ENCODE results near the gene DNM2.

Gene DNM2

GRCh38 chr19:10725415-10725814 is 7.5 kb downstream of the DNM2 start:
- no peaks in the 10 kb centered on the region for H3K27me3 ChIP-seq (ENCODE audit: control insufficient read depth, insufficient read depth, low read length)
- no peak for DNase-seq (ENCODE audit: low read depth, low spot score)
- no peaks in the 10 kb centered on the region for H3K9me3 ChIP-seq (ENCODE audit: control insufficient read depth, insufficient read depth, low read length)
- no peak overlapping the region for H3K27ac ChIP-seq (ENCODE audit: low read length)
- WGBS (ENCODE audit: insufficient coverage, insufficient read length): no CpG with 5 or more reads among the region's 4 CpGs
- no peak overlapping the region for H3K4me3 ChIP-seq (ENCODE audit: low read length)
- H3K36me3 ChIP-seq (ENCODE audit: control insufficient read depth, insufficient read depth, low read length): no peaks in the 10 kb centered on the region
- H3K4me1 ChIP-seq (ENCODE audit: control insufficient read depth, insufficient read depth, low read length): no peaks in the 10 kb centered on the region

GRCh38 chr19:10726268-10726667 is 8.4 kb downstream of the DNM2 start:
- no peak overlapping the region for H3K27ac ChIP-seq (ENCODE audit: low read length)
- no peaks in the 10 kb centered on the region for H3K36me3 ChIP-seq (ENCODE audit: control insufficient read depth, insufficient read depth, low read length)
- no peaks in the 10 kb centered on the region for H3K9me3 ChIP-seq (ENCODE audit: control insufficient read depth, insufficient read depth, low read length)
- DNase-seq (ENCODE audit: low read depth, low spot score): no peak
- no peak overlapping the region for H3K4me3 ChIP-seq (ENCODE audit: low read length)
- no peaks in the 10 kb centered on the region for H3K27me3 ChIP-seq (ENCODE audit: control insufficient read depth, insufficient read depth, low read length)
- no CpG with 5 or more reads among the region's 10 CpGs for WGBS (ENCODE audit: insufficient coverage, insufficient read length)
- no peaks in the 10 kb centered on the region for H3K4me1 ChIP-seq (ENCODE audit: control insufficient read depth, insufficient read depth, low read length)

- Histone ChIP-seq H3K9me3 (ENCODE audit: control insufficient read depth, insufficient read depth, low read length) (no peaks in the 10 kb centered on the region), H3K4me3 (ENCODE audit: low read length) (no peak overlapping the region), H3K27me3 (ENCODE audit: control insufficient read depth, insufficient read depth, low read length) (no peaks in the 10 kb centered on the region), H3K36me3 (ENCODE audit: control insufficient read depth, insufficient read depth, low read length) (no peaks in the 10 kb centered on the region), H3K27ac (ENCODE audit: low read length) (no peak overlapping the region), H3K4me1 (ENCODE audit: control insufficient read depth, insufficient read depth, low read length) (no peaks in the 10 kb centered on the region)
- no peak for DNase-seq (ENCODE audit: low read depth, low spot score)
- no CpG with 5 or more reads among the region's 14 CpGs for WGBS (ENCODE audit: insufficient coverage, insufficient read length)
Observed at GRCh38 chr19:10727685-10728201, 9.9 kb downstream of the DNM2 start.

- no peak for DNase-seq (ENCODE audit: low read depth, low spot score)
- H3K9me3 ChIP-seq (ENCODE audit: control insufficient read depth, insufficient read depth, low read length): no peaks in the 10 kb centered on the region
- H3K4me3 ChIP-seq (ENCODE audit: low read length): no peak overlapping the region
- no peaks in the 10 kb centered on the region for H3K36me3 ChIP-seq (ENCODE audit: control insufficient read depth, insufficient read depth, low read length)
- no peaks in the 10 kb centered on the region for H3K4me1 ChIP-seq (ENCODE audit: control insufficient read depth, insufficient read depth, low read length)
- H3K27me3 ChIP-seq (ENCODE audit: control insufficient read depth, insufficient read depth, low read length): no peaks in the 10 kb centered on the region
- no peak overlapping the region for H3K27ac ChIP-seq (ENCODE audit: low read length)
- no CpG with 5 or more reads among the region's 14 CpGs for WGBS (ENCODE audit: insufficient coverage, insufficient read length)
Observed at GRCh38 chr19:10729411-10729810, 11.5 kb downstream of the DNM2 start.

GRCh38 chr19:10730932-10731331 is 13.1 kb downstream of the DNM2 start:
- H3K9me3 ChIP-seq (ENCODE audit: control insufficient read depth, insufficient read depth, low read length): no peaks in the 10 kb centered on the region
- H3K27me3 ChIP-seq (ENCODE audit: control insufficient read depth, insufficient read depth, low read length): no peaks in the 10 kb centered on the region
- no peak overlapping the region for H3K27ac ChIP-seq (ENCODE audit: low read length)
- no peak overlapping the region for H3K4me3 ChIP-seq (ENCODE audit: low read length)
- H3K36me3 ChIP-seq (ENCODE audit: control insufficient read depth, insufficient read depth, low read length): no peaks in the 10 kb centered on the region
- DNase-seq (ENCODE audit: low read depth, low spot score): no peak
- WGBS (ENCODE audit: insufficient coverage, insufficient read length): no CpG with 5 or more reads among the region's 12 CpGs
- no peaks in the 10 kb centered on the region for H3K4me1 ChIP-seq (ENCODE audit: control insufficient read depth, insufficient read depth, low read length)

GRCh38 chr19:10735741-10736140 is 17.9 kb downstream of the DNM2 start:
- no peak for DNase-seq (ENCODE audit: low read depth, low spot score)
- Histone ChIP-seq H3K36me3 (ENCODE audit: control insufficient read depth, insufficient read depth, low read length) (no peaks in the 10 kb centered on the region), H3K9me3 (ENCODE audit: control insufficient read depth, insufficient read depth, low read length) (no peaks in the 10 kb centered on the region), H3K4me1 (ENCODE audit: control insufficient read depth, insufficient read depth, low read length) (0 out of 2 replicates have a peak, but pooled peaks cover 2% of the 10 kb centered on the region), H3K27me3 (ENCODE audit: control insufficient read depth, insufficient read depth, low read length) (no peaks in the 10 kb centered on the region), H3K27ac (ENCODE audit: low read length) (no peak overlapping the region), H3K4me3 (ENCODE audit: low read length) (no peak overlapping the region)
- no CpG with 5 or more reads among the region's 5 CpGs for WGBS (ENCODE audit: insufficient coverage, insufficient read length)

- Histone ChIP-seq H3K36me3 (ENCODE audit: control insufficient read depth, insufficient read depth, low read length) (no peaks in the 10 kb centered on the region), H3K27ac (ENCODE audit: low read length) (no peak overlapping the region), H3K27me3 (ENCODE audit: control insufficient read depth, insufficient read depth, low read length) (no peaks in the 10 kb centered on the region), H3K4me3 (ENCODE audit: low read length) (no peak overlapping the region), H3K9me3 (ENCODE audit: control insufficient read depth, insufficient read depth, low read length) (no peaks in the 10 kb centered on the region), H3K4me1 (ENCODE audit: control insufficient read depth, insufficient read depth, low read length) (0 out of 2 replicates have a peak, but pooled peaks cover 2% of the 10 kb centered on the region)
- no CpG with 5 or more reads among the region's 6 CpGs for WGBS (ENCODE audit: insufficient coverage, insufficient read length)
- DNase-seq (ENCODE audit: low read depth, low spot score): no peak
Observed at GRCh38 chr19:10736189-10736588, 18.3 kb downstream of the DNM2 start.

- WGBS (ENCODE audit: insufficient coverage, insufficient read length): no CpG with 5 or more reads among the region's 9 CpGs
- no peak for DNase-seq (ENCODE audit: low read depth, low spot score)
Observed at GRCh38 chr19:10736916-10737551, 19.2 kb downstream of the DNM2 start.

GRCh38 chr19:10737722-10738121 is 19.8 kb downstream of the DNM2 start:
- no peaks in the 10 kb centered on the region for H3K27me3 ChIP-seq (ENCODE audit: control insufficient read depth, insufficient read depth, low read length)
- H3K4me3 ChIP-seq (ENCODE audit: low read length): no peak overlapping the region
- H3K4me1 ChIP-seq (ENCODE audit: control insufficient read depth, insufficient read depth, low read length): 0 out of 2 replicates have a peak, but pooled peaks cover 2% of the 10 kb centered on the region
- no peak for DNase-seq (ENCODE audit: low read depth, low spot score)
- no peaks in the 10 kb centered on the region for H3K9me3 ChIP-seq (ENCODE audit: control insufficient read depth, insufficient read depth, low read length)
- no CpG with 5 or more reads among the region's 9 CpGs for WGBS (ENCODE audit: insufficient coverage, insufficient read length)
- H3K27ac ChIP-seq (ENCODE audit: low read length): no peak overlapping the region
- no peaks in the 10 kb centered on the region for H3K36me3 ChIP-seq (ENCODE audit: control insufficient read depth, insufficient read depth, low read length)

More at GRCh38 chr19:10736916-10737551, 19.2 kb downstream of the DNM2 start:
- H3K4me1 ChIP-seq (ENCODE audit: control insufficient read depth, insufficient read depth, low read length): 0 out of 2 replicates have a peak, but pooled peaks cover 2% of the 10 kb centered on the region
- no peak overlapping the region for H3K4me3 ChIP-seq (ENCODE audit: low read length)
- H3K9me3 ChIP-seq (ENCODE audit: control insufficient read depth, insufficient read depth, low read length): no peaks in the 10 kb centered on the region
- no peaks in the 10 kb centered on the region for H3K27me3 ChIP-seq (ENCODE audit: control insufficient read depth, insufficient read depth, low read length)
- H3K27ac ChIP-seq (ENCODE audit: low read length): no peak overlapping the region
- H3K36me3 ChIP-seq (ENCODE audit: control insufficient read depth, insufficient read depth, low read length): no peaks in the 10 kb centered on the region

- Histone ChIP-seq H3K27me3 (ENCODE audit: control insufficient read depth, insufficient read depth, low read length) (no peaks in the 10 kb centered on the region), H3K27ac (ENCODE audit: low read length) (no peak overlapping the region), H3K4me3 (ENCODE audit: low read length) (no peak overlapping the region), H3K4me1 (ENCODE audit: control insufficient read depth, insufficient read depth, low read length) (0 out of 2 replicates have a peak, but pooled peaks cover 2% of the 10 kb centered on the region), H3K36me3 (ENCODE audit: control insufficient read depth, insufficient read depth, low read length) (no peaks in the 10 kb centered on the region), H3K9me3 (ENCODE audit: control insufficient read depth, insufficient read depth, low read length) (no peaks in the 10 kb centered on the region)
- DNase-seq (ENCODE audit: low read depth, low spot score): no peak
- WGBS (ENCODE audit: insufficient coverage, insufficient read length): no CpG with 5 or more reads among the region's 3 CpGs
Observed at GRCh38 chr19:10740798-10741197, 22.9 kb downstream of the DNM2 start.

GRCh38 chr19:10742476-10742875 is 24.6 kb downstream of the DNM2 start:
- no peaks in the 10 kb centered on the region for H3K36me3 ChIP-seq (ENCODE audit: control insufficient read depth, insufficient read depth, low read length)
- H3K4me3 ChIP-seq (ENCODE audit: low read length): no peak overlapping the region
- H3K9me3 ChIP-seq (ENCODE audit: control insufficient read depth, insufficient read depth, low read length): no peaks in the 10 kb centered on the region
- H3K4me1 ChIP-seq (ENCODE audit: control insufficient read depth, insufficient read depth, low read length): no peaks in the 10 kb centered on the region
- H3K27ac ChIP-seq (ENCODE audit: low read length): no peak overlapping the region
- no peak for DNase-seq (ENCODE audit: low read depth, low spot score)
- no CpG with 5 or more reads among the region's 4 CpGs for WGBS (ENCODE audit: insufficient coverage, insufficient read length)
- H3K27me3 ChIP-seq (ENCODE audit: control insufficient read depth, insufficient read depth, low read length): no peaks in the 10 kb centered on the region
